Measurements from ENCODE around the gene FABP6.

Gene FABP6

GRCh38 chr5:160278343-160278742, 49.0 kb downstream of the FABP6 start:
- no peak for TF ChIP-seq POLR2A (IDR thresholded peaks at IDR 0.05; ENCODE audit: low read length)

GRCh38 chr5:160280384-160281095, 51.2 kb downstream of the FABP6 start:
- TF ChIP-seq GATA1 (IDR thresholded peaks at IDR 0.05; ENCODE audit: low read depth, low read length) (no peak), POLR2A (IDR thresholded peaks at IDR 0.05; ENCODE audit: low read length) (no peak)
- no peak for DNase-seq

More at GRCh38 chr5:160278343-160278742, 49.0 kb downstream of the FABP6 start:
- DNase-seq = no peak

- no peak for DNase-seq
- no peak for TF ChIP-seq GATA1 (IDR thresholded peaks at IDR 0.05; ENCODE audit: low read depth, low read length)
- no peak for TF ChIP-seq POLR2A (IDR thresholded peaks at IDR 0.05; ENCODE audit: low read length)
Observed at GRCh38 chr5:160281275-160281674, 52.0 kb downstream of the FABP6 start.

GRCh38 chr5:160284291-160284873, 55.1 kb downstream of the FABP6 start:
- TF ChIP-seq GATA1 (IDR thresholded peaks at IDR 0.05; ENCODE audit: low read depth, low read length) = no peak
- TF ChIP-seq POLR2A (IDR thresholded peaks at IDR 0.05; ENCODE audit: low read length) = no peak

GRCh38 chr5:160285316-160285715, 56.0 kb downstream of the FABP6 start:
- TF ChIP-seq GATA1 (IDR thresholded peaks at IDR 0.05; ENCODE audit: low read depth, low read length) (no peak), POLR2A (IDR thresholded peaks at IDR 0.05; ENCODE audit: low read length) (no peak)
- DNase-seq = no peak

More at GRCh38 chr5:160284291-160284873, 55.1 kb downstream of the FABP6 start:
- no peak for DNase-seq

GRCh38 chr5:160286947-160287346, 57.6 kb downstream of the FABP6 start:
- DNase-seq = no peak
- TF ChIP-seq POLR2A (IDR thresholded peaks at IDR 0.05; ENCODE audit: low read length) (no peak), GATA1 (IDR thresholded peaks at IDR 0.05; ENCODE audit: low read depth, low read length) (no peak)

- TF ChIP-seq POLR2A (IDR thresholded peaks at IDR 0.05; ENCODE audit: low read length) (no peak), GATA1 (IDR thresholded peaks at IDR 0.05; ENCODE audit: low read depth, low read length) (no peak)
- DNase-seq = no peak
Observed at GRCh38 chr5:160287378-160288051, 58.2 kb downstream of the FABP6 start.
